Endothelial cell of umbilical vein (primary cell): Measurements from ENCODE around the gene CCSER1.

Experiments used
- CTCF ChIP-seq, 2 donors: IDR thresholded peaks; 1 replicate in 1 of 2; 2 replicates in 1 of 2; pipeline ENCODE4 v1.5.1; 2011; ENCODE audit warnings: low read length in 2 of 2, mild to moderate bottlenecking in 2 of 2, moderate library complexity in 2 of 2, control low read depth in 1 of 2, inconsistent platforms in 1 of 2, low read depth in 1 of 2; ENCODE audit not compliant: insufficient read depth in 1 of 2; ENCODE audit errors: extremely low read depth in 1 of 2
- EZH2 ChIP-seq: IDR thresholded peaks from 2 replicates; pipeline ENCODE4 v1.6.1; 2012; ENCODE audit warnings: borderline replicate concordance, low read depth, mild to moderate bottlenecking, moderate library complexity, low read length, inconsistent platforms; ENCODE audit not compliant: severe bottlenecking
- FOS ChIP-seq: IDR thresholded peaks from 2 replicates; pipeline ENCODE4 v1.6.1; 2011; ENCODE audit warnings: mild to moderate bottlenecking, low read length, moderate library complexity, borderline replicate concordance; ENCODE audit not compliant: insufficient read depth
- GATA2 ChIP-seq: IDR thresholded peaks from 2 replicates; pipeline ENCODE4 v1.7.0; 2011; ENCODE audit warnings: low read depth, mild to moderate bottlenecking, moderate library complexity, mixed read lengths, low read length; ENCODE audit not compliant: insufficient read length, insufficient read depth
- JUN ChIP-seq: IDR thresholded peaks from 2 replicates; pipeline ENCODE4 v1.6.1; 2011; ENCODE audit warnings: borderline replicate concordance, low read depth; ENCODE audit not compliant: insufficient read length, insufficient read depth
- MAX ChIP-seq: IDR thresholded peaks from 2 replicates; pipeline ENCODE4 v1.6.1; 2011; ENCODE audit not compliant: insufficient read depth, insufficient read length
- MYC ChIP-seq: IDR thresholded peaks from one replicate; pipeline ENCODE4 v1.6.1; 2011; ENCODE audit warnings: mild to moderate bottlenecking, low read depth, low read length
- POLR2A ChIP-seq: IDR thresholded peaks from 2 replicates; pipeline ENCODE4 v1.6.1; 2012; ENCODE audit warnings: low read depth, mild to moderate bottlenecking, control low read depth, low read length
- POLR2AphosphoS5 ChIP-seq: IDR thresholded peaks from 2 replicates; pipeline ENCODE4 v1.6.1; 2012; ENCODE audit warnings: low read depth, mild to moderate bottlenecking, control low read depth, low read length, moderate library complexity; ENCODE audit not compliant: insufficient read depth

GRCh38 chr4:90281541-90282355 lies 154.6 kb downstream of the CCSER1 start:
- TF ChIP-seq CTCF (IDR thresholded peaks at IDR 0.05; ENCODE audit: extremely low read depth in 1 of 2, insufficient read depth in 1 of 2, low read depth in 1 of 2, low read length in 2 of 2) (no peak), POLR2A (no peak), EZH2 (no peak), MYC (no peak), JUN (no peak), POLR2AphosphoS5 (no peak), GATA2 (no peak), FOS (no peak), MAX (no peak)
